Activated naive CD8-positive, alpha-beta T cell treated with anti-CD3 and anti-CD28 coated beads, Interleukin-2, amount 50 U/mL, for 24 hours (primary cell): ENCODE measurements around the gene BCAN.

Experiments
- ATAC-seq: fragments of 150-1000 bp; cut with Tn5 transposase; one replicate; pipeline ENCODE4 v1.10.0; 2021
- DNase-seq: peaks from one replicate; pipeline ENCODE4 v3.0.0; 2021
- H3K27ac Mint-ChIP-seq: one replicate; pipeline ENCODE4 v1.8.0; 2021; ENCODE audit warnings: mild to moderate bottlenecking, mixed read lengths
- H3K27me3 Mint-ChIP-seq: one replicate; pipeline ENCODE4 v1.8.0; 2021; ENCODE audit warnings: mixed read lengths
- H3K36me3 Mint-ChIP-seq: one replicate; pipeline ENCODE4 v1.8.0; 2021; ENCODE audit warnings: low read depth, mixed read lengths
- H3K4me1 Mint-ChIP-seq: one replicate; pipeline ENCODE4 v1.8.0; 2021; ENCODE audit warnings: mixed read lengths
- H3K4me3 Mint-ChIP-seq: one replicate; pipeline ENCODE4 v1.8.0; 2021; ENCODE audit warnings: mild to moderate bottlenecking, moderate library complexity, mixed read lengths
- H3K9me3 Mint-ChIP-seq: one replicate; pipeline ENCODE4 v1.8.0; 2021; ENCODE audit warnings: mixed read lengths

BCAN gene

DNA sequence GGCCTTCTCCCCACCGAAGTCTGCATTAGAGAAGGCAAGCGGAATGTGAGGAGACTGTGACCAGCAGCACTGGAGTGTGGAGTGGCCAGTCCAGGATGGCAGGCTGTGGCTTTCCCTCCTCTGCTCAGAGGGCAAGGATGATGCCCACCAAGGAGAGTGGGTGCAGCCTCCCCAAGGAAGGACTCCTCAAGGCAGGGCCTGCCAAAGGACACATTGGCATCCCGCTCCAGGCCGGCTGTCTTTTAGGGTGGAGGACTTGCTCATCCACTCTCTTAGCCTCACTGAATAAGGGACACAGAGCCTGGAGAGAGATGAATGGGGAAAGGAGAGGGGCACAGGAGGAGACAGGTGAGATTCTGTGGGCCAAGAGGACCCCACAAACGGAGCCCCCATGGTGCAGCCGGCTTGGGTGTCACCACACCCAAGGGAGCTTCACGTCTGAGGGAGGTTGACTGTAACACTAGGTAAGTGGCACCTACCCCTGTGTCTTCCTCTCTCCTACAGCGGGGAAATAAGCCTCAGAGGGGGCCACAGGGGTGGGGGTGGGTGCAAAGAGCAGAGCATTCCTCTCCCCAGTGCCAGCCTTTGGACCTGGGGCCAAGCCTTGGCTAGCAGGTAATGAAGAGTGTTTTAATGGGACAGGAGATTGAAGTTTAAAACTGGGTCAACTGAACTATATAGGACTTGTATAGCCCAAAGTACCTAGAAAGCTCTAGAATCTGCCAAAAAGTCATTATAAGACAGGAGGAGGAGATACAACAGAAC lies 39.5 kb downstream of the BCAN start:
- H3K4me3 Mint-ChIP-seq = no peak overlapping the region
- H3K27me3 Mint-ChIP-seq = peaks cover 39% of the 10 kb centered on the region
- no peak overlapping the region for H3K27ac Mint-ChIP-seq
- ATAC-seq (no peak), DNase-seq (no peak)
- peaks cover 21% of the 10 kb centered on the region for H3K4me1 Mint-ChIP-seq
- H3K9me3 Mint-ChIP-seq = no peaks in the 10 kb centered on the region
- H3K36me3 Mint-ChIP-seq = no peaks in the 10 kb centered on the region

DNA sequence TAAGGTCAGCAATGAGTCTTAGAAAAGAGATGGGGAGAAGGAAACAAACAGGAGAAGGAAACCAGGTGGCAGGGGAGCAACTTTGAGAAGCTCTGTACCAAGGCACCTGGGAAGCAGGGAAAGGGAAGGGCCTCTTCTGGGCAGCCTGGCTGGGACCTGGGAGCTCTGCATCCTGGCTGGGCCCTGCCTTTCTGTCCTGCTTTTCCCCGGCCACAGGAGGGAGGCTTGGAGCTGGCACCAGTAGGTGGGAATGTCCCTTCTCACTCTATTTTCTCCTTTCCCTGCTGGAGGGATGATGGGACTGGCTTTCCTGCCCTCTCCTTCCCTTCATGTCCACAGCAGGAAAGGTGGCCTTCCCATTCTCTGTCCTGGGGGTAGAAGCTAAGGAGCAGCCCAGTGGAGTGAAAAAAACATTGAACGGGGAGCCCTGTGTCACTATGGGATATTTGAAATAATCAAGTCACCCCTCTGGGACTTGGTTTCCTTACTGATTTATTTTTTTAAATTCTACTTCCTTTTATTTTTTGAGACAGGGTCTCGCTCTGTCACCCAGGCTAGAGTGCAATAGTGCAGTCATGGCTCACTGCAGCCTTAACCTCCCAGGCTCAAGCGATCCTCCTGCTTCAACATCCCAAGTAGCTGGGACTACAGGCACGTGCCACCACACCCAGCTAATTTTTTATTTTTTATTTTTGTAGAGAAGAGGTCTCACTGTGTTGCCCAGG lies 40.4 kb downstream of the BCAN start:
- ATAC-seq (no peak), DNase-seq (no peak)
- peaks cover 20% of the 10 kb centered on the region for H3K4me1 Mint-ChIP-seq
- H3K27ac Mint-ChIP-seq = no peak overlapping the region
- H3K27me3 Mint-ChIP-seq = peaks cover 35% of the 10 kb centered on the region
- H3K4me3 Mint-ChIP-seq = no peak overlapping the region
- no peaks in the 10 kb centered on the region for H3K9me3 Mint-ChIP-seq
- no peaks in the 10 kb centered on the region for H3K36me3 Mint-ChIP-seq

DNA sequence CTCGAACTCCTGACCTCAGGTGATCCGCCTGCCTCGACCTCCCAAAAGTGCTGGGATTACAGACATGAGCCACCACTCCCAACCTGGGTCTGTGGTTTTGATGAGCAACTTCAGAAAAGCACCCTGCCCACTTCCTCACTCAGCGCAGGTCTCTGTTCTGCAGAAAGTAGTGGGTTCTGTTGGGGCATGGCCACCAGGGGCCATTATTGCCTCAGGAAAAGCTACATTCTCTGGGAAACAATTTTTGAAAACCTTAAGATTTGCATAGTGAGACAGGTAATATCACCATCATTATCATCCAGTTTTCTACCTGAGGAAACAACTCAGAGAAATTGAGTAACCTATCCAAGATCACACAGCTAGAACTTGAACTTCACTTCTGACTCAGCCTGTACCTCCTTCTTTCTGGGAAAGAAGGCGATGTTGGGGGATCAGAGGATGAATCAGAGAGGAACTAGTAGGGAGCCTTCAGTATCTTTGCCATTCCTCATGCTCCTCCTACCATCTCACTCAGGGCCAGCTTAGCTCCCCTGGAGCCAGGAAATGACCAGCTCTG lies 42.4 kb downstream of the BCAN start:
- no peak overlapping the region for H3K4me3 Mint-ChIP-seq
- peak; percentile 27 for DNase-seq
- ATAC-seq = peak; percentile 80
- H3K27me3 Mint-ChIP-seq = peaks cover 30% of the 10 kb centered on the region
- H3K4me1 Mint-ChIP-seq = peaks cover 21% of the 10 kb centered on the region
- H3K9me3 Mint-ChIP-seq = no peaks in the 10 kb centered on the region
- H3K27ac Mint-ChIP-seq = no peak overlapping the region
- no peaks in the 10 kb centered on the region for H3K36me3 Mint-ChIP-seq

DNA sequence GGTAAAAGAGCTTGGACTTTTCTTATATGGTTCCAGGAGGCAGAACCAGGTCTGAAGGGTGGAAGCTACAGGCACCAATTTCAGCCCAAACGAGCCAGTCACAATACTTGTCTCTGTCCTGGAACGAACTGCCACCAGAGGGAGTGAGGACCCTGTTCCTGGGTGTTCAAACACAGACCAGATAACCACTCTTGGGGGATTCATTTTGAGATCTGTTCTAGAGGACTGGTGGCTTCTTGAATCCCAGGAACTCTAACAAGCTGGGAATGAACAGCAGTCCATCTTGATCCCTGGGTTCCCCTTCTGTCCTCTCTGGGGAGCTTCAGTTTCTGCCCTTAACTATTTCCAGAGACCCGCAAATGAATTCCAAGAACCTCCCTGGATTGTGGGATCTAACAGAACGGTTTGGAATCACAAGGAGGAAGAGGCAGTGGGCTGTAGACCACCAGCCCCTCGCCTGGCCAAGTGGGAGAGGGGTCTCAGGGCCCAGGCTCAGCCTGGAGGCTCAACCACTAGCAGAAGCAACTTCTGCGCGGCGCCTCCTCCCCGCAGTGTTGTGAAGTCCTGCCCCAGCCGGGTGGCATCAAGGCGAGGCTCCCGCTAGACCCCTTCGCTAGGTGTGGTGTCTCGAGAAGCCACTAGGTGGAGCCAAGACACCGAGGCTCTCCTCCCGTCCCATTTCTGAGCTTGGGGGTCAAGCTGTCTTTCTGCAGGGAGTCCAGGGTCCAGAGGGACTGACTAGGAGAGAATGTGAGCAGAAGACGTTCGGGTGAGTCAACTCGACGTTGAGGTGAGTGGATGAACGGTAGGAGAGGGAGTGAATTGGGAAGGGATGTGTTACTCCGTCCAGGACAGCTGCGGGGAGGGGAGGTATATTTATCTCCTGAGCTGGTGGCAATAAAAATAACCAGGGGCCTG lies 47.4 kb downstream of the BCAN start:
- peak; percentile 91 for ATAC-seq
- Mint-ChIP-seq H3K4me3 (no peak overlapping the region), H3K36me3 (no peaks in the 10 kb centered on the region), H3K4me1 (peaks cover 21% of the 10 kb centered on the region), H3K27me3 (peaks cover 56% of the 10 kb centered on the region), H3K27ac (no peak overlapping the region), H3K9me3 (no peaks in the 10 kb centered on the region)
- peak; percentile 79 for DNase-seq

DNA sequence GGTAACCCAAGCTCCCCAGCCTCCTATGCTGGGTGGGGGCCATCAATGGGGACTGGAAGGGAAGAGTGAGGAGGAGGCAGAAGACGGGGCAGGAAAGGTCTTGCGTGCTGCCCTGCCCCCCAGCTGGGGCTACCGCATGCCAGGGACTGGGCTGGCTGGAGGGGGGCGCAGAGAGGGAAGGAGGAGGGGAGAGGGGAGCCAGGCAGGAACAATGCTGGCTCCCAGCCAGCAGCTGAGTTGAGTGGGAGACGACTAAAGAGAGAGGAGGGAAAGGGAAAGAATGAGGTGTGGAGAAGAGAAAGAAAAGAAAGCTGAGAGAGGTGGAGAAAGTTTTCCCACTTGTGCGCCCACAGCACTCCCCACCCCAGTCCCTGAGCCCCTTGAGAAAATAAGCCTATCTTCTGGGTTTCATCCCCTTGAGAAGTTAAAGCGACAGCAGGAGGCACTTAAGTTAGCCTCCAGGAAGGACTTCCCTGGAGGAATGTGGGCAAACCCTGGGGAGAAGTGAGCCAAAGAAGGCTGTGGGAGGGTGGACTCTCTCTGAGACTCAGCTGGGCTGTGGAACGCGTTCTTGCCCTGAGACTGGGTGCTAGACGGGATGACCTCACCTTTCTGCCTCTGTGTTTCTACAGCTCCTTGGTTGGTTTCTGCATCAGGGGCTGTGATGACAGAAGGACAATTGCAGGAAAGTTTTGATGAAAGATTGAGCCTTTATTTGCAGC lies 48.2 kb downstream of the BCAN start:
- Mint-ChIP-seq H3K27ac (no peak overlapping the region), H3K9me3 (no peaks in the 10 kb centered on the region), H3K36me3 (no peaks in the 10 kb centered on the region), H3K4me1 (peaks cover 15% of the 10 kb centered on the region), H3K27me3 (peaks cover 60% of the 10 kb centered on the region), H3K4me3 (no peak overlapping the region)
- no peak for ATAC-seq
- no peak for DNase-seq

DNA sequence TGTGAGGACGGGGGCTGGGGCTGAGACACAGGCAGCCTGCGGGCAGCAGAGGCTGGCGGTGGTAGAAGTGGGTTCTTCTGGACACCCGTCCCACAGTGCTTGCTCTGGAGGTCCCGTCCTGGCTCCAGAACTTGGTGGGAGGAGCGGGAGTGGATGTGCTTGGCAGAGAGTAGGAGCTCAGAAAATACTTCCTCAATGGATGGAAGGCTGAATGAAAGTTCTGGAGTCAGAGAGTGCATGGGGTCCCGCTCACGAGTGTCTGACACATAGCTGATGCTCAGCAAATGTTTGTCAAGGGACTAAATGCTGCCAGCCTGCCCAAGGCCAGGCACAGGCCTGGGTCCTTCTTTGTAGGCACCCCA lies 48.7 kb downstream of the BCAN start:
- no peaks in the 10 kb centered on the region for H3K36me3 Mint-ChIP-seq
- peaks cover 15% of the 10 kb centered on the region for H3K4me1 Mint-ChIP-seq

DNA sequence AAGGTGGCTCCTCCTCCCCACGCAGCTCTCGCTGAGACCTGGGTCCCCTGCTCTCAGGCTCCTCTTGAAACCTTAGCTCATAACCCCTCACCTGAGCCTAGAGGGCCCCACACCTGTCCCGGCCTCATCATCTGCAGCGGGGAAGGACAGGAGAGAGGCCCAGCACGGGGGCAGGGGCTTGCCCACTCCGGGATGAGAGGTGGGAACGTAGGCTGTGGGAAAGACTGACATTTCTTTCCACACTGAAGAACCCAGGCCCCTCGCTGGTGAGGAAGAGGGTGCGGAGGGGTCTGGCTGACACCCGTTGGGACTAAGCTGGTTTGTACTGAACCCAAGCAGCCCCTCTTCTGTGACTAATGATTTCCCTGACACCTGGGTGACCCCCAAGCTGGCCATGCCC lies 49.3 kb downstream of the BCAN start:
- DNase-seq (no peak), ATAC-seq (no peak)
- Mint-ChIP-seq H3K36me3 (no peaks in the 10 kb centered on the region), H3K27me3 (peaks cover 60% of the 10 kb centered on the region), H3K27ac (no peak overlapping the region), H3K4me3 (no peak overlapping the region), H3K9me3 (no peaks in the 10 kb centered on the region), H3K4me1 (peaks cover 15% of the 10 kb centered on the region)

More for the DNA sequence above, 48.7 kb downstream of the BCAN start:
- no peak for DNase-seq
- peaks cover 60% of the 10 kb centered on the region for H3K27me3 Mint-ChIP-seq
- no peaks in the 10 kb centered on the region for H3K9me3 Mint-ChIP-seq
- no peak overlapping the region for H3K27ac Mint-ChIP-seq
- ATAC-seq = no peak
- no peak overlapping the region for H3K4me3 Mint-ChIP-seq

DNA sequence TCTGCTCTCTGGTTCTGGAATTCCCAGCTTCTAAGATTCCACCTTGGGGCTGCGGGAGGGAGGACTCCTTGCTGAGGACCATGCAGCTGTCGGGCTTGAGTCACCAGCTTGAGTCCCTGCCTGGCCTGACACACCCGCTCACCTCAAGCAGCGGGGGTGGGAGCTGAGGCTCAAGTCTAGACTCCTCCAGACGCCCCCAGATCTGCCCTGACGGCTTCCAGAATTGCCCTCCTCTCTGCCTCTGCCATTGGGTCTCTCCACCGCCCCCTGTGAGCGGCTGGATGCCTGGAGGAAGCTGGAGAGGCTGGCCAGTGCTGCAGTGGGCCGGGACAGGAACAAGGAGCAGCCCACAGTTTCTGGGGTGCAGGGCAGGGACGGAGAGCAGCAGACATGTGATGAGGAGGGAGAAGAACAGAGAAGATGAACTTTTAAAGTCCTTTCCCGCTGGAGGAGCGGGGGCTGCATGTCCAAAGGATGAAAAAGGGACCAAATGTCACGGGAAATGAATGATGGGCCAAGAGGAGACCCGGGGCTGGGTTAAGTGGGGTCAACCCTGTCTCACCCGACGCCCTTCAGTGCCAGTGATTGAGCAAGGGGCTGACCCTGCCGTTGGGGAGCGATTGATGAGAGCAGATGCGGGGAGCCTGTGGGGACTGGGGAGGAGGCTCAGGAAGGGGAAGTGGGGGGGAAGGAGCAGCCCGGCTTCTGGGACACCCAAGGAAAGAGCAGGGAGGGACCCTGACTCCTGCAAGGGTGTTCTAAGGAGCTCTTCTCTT lies 49.9 kb downstream of the BCAN start:
- peaks cover 65% of the 10 kb centered on the region for H3K27me3 Mint-ChIP-seq
- DNase-seq = no peak
- H3K27ac Mint-ChIP-seq = no peak overlapping the region

DNA sequence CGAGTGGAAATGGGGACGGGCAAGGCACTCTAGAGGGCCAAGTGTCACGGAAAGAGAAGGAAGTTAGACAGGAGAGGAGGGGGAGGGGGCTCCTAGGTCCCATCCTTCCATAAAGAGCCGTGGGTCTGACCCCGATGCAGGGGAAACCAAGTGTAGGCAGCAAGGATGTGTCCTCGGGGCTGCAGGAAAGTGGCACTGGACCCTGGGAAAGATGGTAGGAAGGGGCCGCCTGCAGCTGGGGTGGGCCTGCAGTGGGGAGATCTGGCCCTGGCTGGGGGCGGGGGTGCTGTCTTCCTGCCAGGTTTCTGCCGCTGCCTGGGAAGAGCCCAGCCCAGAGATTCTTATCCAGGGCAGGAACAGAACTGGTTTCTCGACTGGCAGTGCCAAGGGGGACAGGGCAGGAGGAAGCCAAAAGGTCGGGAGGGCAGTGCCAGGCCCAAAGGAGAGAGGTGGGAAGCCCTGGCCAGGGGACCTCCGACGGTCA lies 50.6 kb downstream of the BCAN start:
- peaks cover 15% of the 10 kb centered on the region for H3K4me1 Mint-ChIP-seq
- no peak overlapping the region for H3K27ac Mint-ChIP-seq
- H3K36me3 Mint-ChIP-seq = no peaks in the 10 kb centered on the region
- H3K9me3 Mint-ChIP-seq = no peaks in the 10 kb centered on the region
- ATAC-seq (no peak), DNase-seq (no peak)
- H3K4me3 Mint-ChIP-seq = no peak overlapping the region
- H3K27me3 Mint-ChIP-seq = peaks cover 68% of the 10 kb centered on the region

More for the DNA sequence above, 49.9 kb downstream of the BCAN start:
- Mint-ChIP-seq H3K36me3 (no peaks in the 10 kb centered on the region), H3K4me1 (peaks cover 15% of the 10 kb centered on the region), H3K4me3 (no peak overlapping the region), H3K9me3 (no peaks in the 10 kb centered on the region)
- no peak for ATAC-seq

DNA sequence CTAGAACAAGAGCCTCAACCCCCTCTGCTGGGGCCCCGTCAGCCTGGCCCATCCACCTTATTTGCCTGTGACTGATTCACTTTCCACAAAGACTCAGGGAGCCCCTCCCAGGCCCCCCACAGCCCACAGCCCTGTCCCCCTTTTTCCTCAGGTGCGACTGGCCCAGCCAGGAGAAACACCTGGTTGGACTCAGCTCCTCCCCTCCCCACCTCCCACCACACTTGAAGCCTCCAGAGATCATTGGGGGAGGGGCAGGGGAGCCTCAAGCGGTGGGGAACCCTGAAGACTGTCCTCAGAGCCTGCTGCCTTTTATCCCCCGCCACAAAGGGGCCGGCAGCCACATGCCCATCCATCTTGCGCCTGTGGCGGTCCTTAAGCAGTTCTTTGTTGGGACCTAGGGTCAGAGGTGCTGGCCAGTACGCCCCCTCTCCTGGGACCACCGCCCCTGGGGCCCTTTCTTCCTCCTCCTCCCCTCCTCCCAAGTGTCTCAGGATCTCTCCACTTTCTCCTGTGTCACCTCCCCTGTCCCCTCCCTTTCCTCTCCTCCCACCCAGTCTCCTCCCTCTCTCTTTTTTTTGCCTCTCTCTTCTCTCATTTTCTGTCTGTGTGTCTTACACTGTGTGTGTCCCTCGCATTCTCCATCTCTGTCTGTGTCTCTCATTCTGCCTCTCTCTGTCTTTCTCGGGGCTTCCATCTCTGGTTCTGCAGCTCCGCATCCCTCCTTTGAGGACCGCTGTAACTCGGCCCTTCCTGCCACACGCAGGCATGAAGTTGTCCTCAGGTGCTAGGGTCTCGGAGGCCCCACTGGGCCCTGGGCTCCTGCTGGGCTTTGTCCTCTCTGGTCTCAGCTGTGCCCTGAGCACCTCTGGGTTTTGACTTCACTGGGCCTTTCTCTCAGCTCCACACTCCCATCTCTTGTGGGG lies 51.3 kb downstream of the BCAN start:
- Mint-ChIP-seq H3K4me1 (peaks cover 15% of the 10 kb centered on the region), H3K27ac (no peak overlapping the region), H3K9me3 (no peaks in the 10 kb centered on the region), H3K36me3 (no peaks in the 10 kb centered on the region), H3K4me3 (no peak overlapping the region), H3K27me3 (peaks cover 67% of the 10 kb centered on the region)
- no peak for DNase-seq
- no peak for ATAC-seq

DNA sequence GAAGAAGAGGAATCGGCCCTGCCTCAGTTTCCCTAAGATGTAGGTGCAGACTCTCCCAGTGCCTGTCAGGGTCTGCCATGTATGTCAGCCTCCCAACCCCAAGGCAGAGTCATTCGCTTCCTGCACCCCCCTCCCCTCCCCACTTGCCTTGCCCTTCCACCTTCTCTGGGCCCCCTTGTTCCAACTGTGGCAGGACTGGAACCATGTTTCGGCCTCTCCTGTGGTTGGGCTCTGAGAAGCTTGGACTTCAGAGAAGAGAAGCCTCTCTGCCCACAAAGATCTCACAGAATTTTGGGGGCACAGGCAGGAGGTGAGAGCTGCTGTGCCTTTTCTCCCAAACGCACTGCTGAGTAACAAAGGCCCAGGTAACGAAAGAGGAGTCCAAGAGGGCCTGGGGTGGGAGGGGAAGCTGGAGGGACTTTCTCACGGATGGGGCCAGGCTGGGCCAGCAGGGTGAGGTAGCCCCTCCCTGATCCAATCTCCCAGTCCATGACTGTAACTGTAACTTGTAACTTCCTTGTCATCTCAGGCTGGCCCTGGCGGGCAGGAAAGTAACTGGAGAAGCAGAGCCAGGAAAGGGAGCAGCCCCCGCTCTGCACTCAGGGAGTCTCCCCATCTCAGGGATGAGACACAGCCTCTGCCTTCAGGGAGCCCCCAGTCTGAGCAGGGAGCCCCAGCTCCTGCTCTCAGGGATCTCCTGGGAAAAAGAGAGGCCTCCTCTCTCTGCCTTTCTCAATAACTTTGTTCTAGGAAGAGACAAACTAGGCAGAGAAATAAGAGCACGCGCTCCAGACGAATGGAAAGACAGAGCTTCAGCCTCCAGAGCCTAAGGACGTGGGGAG lies 52.2 kb downstream of the BCAN start:
- no peak for ATAC-seq
- H3K36me3 Mint-ChIP-seq = no peaks in the 10 kb centered on the region
- DNase-seq = no peak
- no peak overlapping the region for H3K4me3 Mint-ChIP-seq
- no peaks in the 10 kb centered on the region for H3K9me3 Mint-ChIP-seq
- H3K4me1 Mint-ChIP-seq = peaks cover 13% of the 10 kb centered on the region
- no peak overlapping the region for H3K27ac Mint-ChIP-seq
- H3K27me3 Mint-ChIP-seq = peaks cover 62% of the 10 kb centered on the region

DNA sequence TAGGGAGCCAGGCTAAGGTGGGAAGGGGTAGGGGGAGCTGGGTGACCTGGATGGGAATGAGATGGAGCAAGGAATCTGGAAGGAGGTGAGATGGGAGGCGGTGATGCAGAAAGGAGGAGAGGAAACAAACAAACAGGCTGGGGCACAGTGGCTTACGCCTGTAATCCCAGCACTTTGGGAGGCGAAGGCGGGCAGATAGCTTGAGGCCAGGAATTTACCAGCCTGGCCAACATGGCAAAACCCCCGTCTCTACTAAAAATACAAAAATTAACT lies 52.7 kb downstream of the BCAN start:
- Mint-ChIP-seq H3K4me3 (no peak overlapping the region), H3K4me1 (peaks cover 10% of the 10 kb centered on the region), H3K9me3 (no peaks in the 10 kb centered on the region), H3K27ac (no peak overlapping the region), H3K36me3 (no peaks in the 10 kb centered on the region), H3K27me3 (peaks cover 57% of the 10 kb centered on the region)
- ATAC-seq = no peak
- no peak for DNase-seq
